Kidney (tissue), 14 donors: Measurements from ENCODE around the gene MYRIP. TPM values are rescaled to one million over a fixed set of nuclear protein-coding genes. Genes with fewer than 3 reads are reported as not detected.

Experiments
- DNase-seq, 5 donors: peaks; one replicate each; pipeline ENCODE4 v3.0.0-alpha.2; 2013 to 2020
- FAIRE-seq: peaks from 2 replicates; lab custom pipeline; 2012; peaks lifted over from hg19 to GRCh38; lab: Jason Lieb, UNC
- H3K27ac ChIP-seq, 2 donors: one replicate each; pipeline ENCODE4 v1.7.0; 2013; ENCODE audit warnings: low read depth in 2 of 2, low read length in 2 of 2, inconsistent platforms in 1 of 2
- H3K27me3 ChIP-seq: one replicate; pipeline ENCODE4 v1.7.1; 2013; ENCODE audit warnings: low read length, inconsistent platforms; ENCODE audit not compliant: control insufficient read depth, insufficient read depth
- H3K36me3 ChIP-seq, 3 donors: one replicate each; pipeline versions ENCODE4 v1.7.0 to v1.7.1; 2013; ENCODE audit warnings: low read length in 3 of 3, control low read depth in 1 of 3, inconsistent platforms in 1 of 3; ENCODE audit not compliant: insufficient read depth in 3 of 3, control insufficient read depth in 2 of 3
- H3K4me1 ChIP-seq, 3 donors: one replicate each; pipeline versions ENCODE4 v1.7.0 to v1.7.1; 2013; ENCODE audit warnings: low read length in 3 of 3, inconsistent platforms in 1 of 3, low read depth in 1 of 3; ENCODE audit not compliant: control insufficient read depth in 2 of 3, insufficient read depth in 2 of 3
- H3K4me3 ChIP-seq, 3 donors: one replicate each; pipeline versions ENCODE4 v1.7.0 to v1.8.1; 2013; ENCODE audit warnings: low read length in 3 of 3, control low read depth in 1 of 3, inconsistent platforms in 1 of 3
- H3K9ac ChIP-seq, 3 donors: one replicate each; pipeline versions ENCODE4 v1.7.0 to v1.7.1; 2013; ENCODE audit warnings: low read length in 3 of 3, control low read depth in 1 of 3, inconsistent platforms in 1 of 3
- H3K9me3 ChIP-seq, 3 donors: one replicate each; pipeline versions ENCODE4 v1.7.0 to v1.7.1; 2013; ENCODE audit warnings: low read length in 3 of 3, control low read depth in 1 of 3, inconsistent platforms in 1 of 3; ENCODE audit not compliant: control insufficient read depth in 2 of 3, insufficient read depth in 1 of 3
- CTCF ChIP-seq: IDR thresholded peaks from 3 replicates; pipeline ENCODE4 v1.5.1; 2012; ENCODE audit warnings: mild to moderate bottlenecking, moderate library complexity, borderline replicate concordance; ENCODE audit not compliant: insufficient read depth; ENCODE audit errors: extremely low read depth
- intact Hi-C: fragments of 100-400 bp; cut with DNase I; formaldehyde crosslinking; loops from one replicate; pipeline ENCODE4 v1.11.1; 2022
- polyA plus RNA-seq: library from polyadenylated mRNA; stranded (reverse); fragments of 350-450 nt; fragmentation: Illumina TruSeq; extraction: RNeasy Lipid Tissue Mini Kit (QIAGEN cat#74804); gene quantifications from one replicate; pipeline ENCODE4 v1.2.3, GENCODE V29; 2014; ENCODE audit warnings: low read depth, low replicate concordance; ENCODE audit not compliant: insufficient read depth
- total RNA-seq: library from RNA; stranded (reverse); fragmentation: NEBNext Ultra II Directional; extraction: Animal tissue kit (Norgen Biotek cat#: 25700); gene quantifications from one replicate; pipeline ENCODE4 v1.2.1, GENCODE V29; 2021
- donor health status: control.
- donor health status: control.
- donor health status: control.
- donor health status: control.
- donor health status: control.
- donor health status: DM: yes; HTN: yes; CAD: no.
- donor health status: Normal renal cell carcinoma (clear cell type).

Gene MYRIP
- total and polyA plus RNA-seq, 2 donors from 2014 or later = 0.92 to 6.6 TPM

- no peaks in the 10 kb centered on the region for H3K36me3 ChIP-seq
- intact Hi-C loops = no loop called here
- no peak for DNase-seq
- no peak overlapping the region for H3K4me3 ChIP-seq
- no peak overlapping the region for H3K27ac ChIP-seq
- no peak overlapping the region for H3K9ac ChIP-seq
- no peaks in the 10 kb centered on the region for H3K4me1 ChIP-seq
- H3K27me3 ChIP-seq = no peaks in the 10 kb centered on the region
- no peak for FAIRE-seq
- H3K9me3 ChIP-seq = no peaks in the 10 kb centered on the region
- TF ChIP-seq CTCF = no peak
These were observed 91.1 kb downstream of the MYRIP start for GRCh38 chr3:39900462-39901002.

DNA sequence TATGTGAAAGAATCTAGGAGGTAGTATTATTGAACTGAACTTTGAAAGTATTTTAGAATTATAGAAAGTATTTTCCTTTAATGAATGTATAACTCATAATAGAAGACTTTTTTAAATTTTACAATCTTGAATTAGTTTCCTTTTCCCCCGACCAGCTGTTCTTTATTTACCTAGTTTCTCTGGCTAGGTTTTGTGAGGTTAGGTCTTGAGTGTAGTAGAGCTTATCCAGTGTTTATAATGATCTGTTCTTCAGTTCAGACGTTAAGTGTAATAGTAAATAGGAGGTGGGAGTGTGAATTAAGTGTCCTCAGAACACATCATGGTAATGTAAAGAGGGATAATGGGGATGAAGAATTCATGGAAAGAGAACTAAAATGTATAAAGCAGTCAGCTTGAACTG is 93.8 kb downstream of the MYRIP start:
- Histone ChIP-seq H3K4me3 (no peak overlapping the region), H3K36me3 (no peaks in the 10 kb centered on the region), H3K27me3 (no peaks in the 10 kb centered on the region), H3K27ac (no peak overlapping the region), H3K4me1 (peaks cover 0 to 9% (median 0%) of the 10 kb centered on the region in 3 donors), H3K9ac (no peak overlapping the region), H3K9me3 (no peaks in the 10 kb centered on the region)
- no peak for TF ChIP-seq CTCF
- no peak for DNase-seq
- FAIRE-seq = no peak
- intact Hi-C loops = no loop called here

GRCh38 chr3:39905788-39906187 is 96.4 kb downstream of the MYRIP start:
- Histone ChIP-seq H3K4me1 (peaks cover 0 to 11% (median under 1%) of the 10 kb centered on the region in 3 donors), H3K4me3 (no peak overlapping the region), H3K9me3 (no peaks in the 10 kb centered on the region), H3K36me3 (no peaks in the 10 kb centered on the region), H3K27me3 (no peaks in the 10 kb centered on the region), H3K9ac (no peak overlapping the region), H3K27ac (no peak overlapping the region)
- TF ChIP-seq CTCF = no peak
- intact Hi-C loops = no loop called here
- DNase-seq (no peak), FAIRE-seq (no peak)

GRCh38 chr3:39907981-39908380 is 98.6 kb downstream of the MYRIP start:
- intact Hi-C loops = no loop called here
- H3K36me3 ChIP-seq = no peaks in the 10 kb centered on the region
- H3K9ac ChIP-seq = no peak overlapping the region
- H3K4me1 ChIP-seq = peaks cover 0 to 28% (median 8%) of the 10 kb centered on the region in 3 donors
- DNase-seq (peak in 4 of 5 donors; percentile 17 to 88 (median 49)), FAIRE-seq (no peak)
- H3K27me3 ChIP-seq = no peaks in the 10 kb centered on the region
- no peaks in the 10 kb centered on the region for H3K9me3 ChIP-seq
- no peak overlapping the region for H3K27ac ChIP-seq
- TF ChIP-seq CTCF = no peak
- no peak overlapping the region for H3K4me3 ChIP-seq
